NB4 (cell line): ENCODE data around the gene CCBE1.

Source experiments
- DNase-seq: peaks from one replicate; pipeline ENCODE4 v3.0.0; 2010; ENCODE audit warnings: low read depth
- H3K4me3 ChIP-seq: one replicate; pipeline ENCODE4 v1.5.1; 2011; ENCODE audit warnings: mild to moderate bottlenecking, low read depth, low read length, moderate library complexity
- MYC ChIP-seq: IDR thresholded peaks from 2 replicates; pipeline ENCODE4 v1.6.1; 2011; ENCODE audit warnings: low read depth, low read length
- POLR2A ChIP-seq: IDR thresholded peaks from 2 replicates; pipeline ENCODE4 v1.6.1; 2011; ENCODE audit warnings: mild to moderate bottlenecking; ENCODE audit not compliant: insufficient read length; ENCODE audit errors: extremely low read depth
- TF ChIP-seq, protein P1 (sequence below): IDR thresholded peaks from 2 replicates; pipeline ENCODE4 v1.6.1; 2011; ENCODE audit warnings: low read depth, low read length
- TF ChIP-seq, protein P2 (sequence below): IDR thresholded peaks from one replicate; pipeline ENCODE4 v1.5.1; 2012; ENCODE audit warnings: low read depth, low read length

CCBE1 gene

DNA sequence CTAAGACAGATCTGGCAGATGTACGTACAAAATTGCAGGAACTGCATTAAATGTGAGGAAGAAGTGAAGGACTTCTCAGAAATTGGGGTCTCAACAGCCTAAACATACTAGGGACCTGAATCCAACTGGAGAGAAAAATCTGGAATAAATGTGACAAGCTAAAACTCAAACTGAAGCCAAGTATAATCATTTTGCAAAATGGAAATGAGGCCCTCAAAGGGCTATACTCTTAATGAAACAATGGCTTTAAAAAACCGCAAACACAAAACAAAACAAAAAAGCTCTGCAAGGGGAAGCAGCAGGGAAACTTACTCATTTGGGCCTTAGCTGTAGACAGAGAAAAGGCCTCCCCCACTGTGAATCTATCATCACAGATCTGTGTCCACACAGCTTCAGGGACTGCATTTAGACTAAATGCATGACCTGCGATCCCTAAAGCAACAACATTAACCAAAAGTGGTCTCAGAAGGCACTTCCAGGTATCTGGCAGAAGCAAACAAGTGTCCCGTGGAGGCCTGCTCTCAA is 63.2 kb downstream of the CCBE1 start:
- DNase-seq: no peak
- H3K4me3 ChIP-seq: no peak overlapping the region
- TF ChIP-seq POLR2A (no peak), MYC (no peak)
- TF ChIP-seq, protein P1, sequence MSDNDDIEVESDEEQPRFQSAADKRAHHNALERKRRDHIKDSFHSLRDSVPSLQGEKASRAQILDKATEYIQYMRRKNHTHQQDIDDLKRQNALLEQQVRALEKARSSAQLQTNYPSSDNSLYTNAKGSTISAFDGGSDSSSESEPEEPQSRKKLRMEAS: no peak
- TF ChIP-seq, protein P2, sequence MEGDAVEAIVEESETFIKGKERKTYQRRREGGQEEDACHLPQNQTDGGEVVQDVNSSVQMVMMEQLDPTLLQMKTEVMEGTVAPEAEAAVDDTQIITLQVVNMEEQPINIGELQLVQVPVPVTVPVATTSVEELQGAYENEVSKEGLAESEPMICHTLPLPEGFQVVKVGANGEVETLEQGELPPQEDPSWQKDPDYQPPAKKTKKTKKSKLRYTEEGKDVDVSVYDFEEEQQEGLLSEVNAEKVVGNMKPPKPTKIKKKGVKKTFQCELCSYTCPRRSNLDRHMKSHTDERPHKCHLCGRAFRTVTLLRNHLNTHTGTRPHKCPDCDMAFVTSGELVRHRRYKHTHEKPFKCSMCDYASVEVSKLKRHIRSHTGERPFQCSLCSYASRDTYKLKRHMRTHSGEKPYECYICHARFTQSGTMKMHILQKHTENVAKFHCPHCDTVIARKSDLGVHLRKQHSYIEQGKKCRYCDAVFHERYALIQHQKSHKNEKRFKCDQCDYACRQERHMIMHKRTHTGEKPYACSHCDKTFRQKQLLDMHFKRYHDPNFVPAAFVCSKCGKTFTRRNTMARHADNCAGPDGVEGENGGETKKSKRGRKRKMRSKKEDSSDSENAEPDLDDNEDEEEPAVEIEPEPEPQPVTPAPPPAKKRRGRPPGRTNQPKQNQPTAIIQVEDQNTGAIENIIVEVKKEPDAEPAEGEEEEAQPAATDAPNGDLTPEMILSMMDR: no peak

DNA sequence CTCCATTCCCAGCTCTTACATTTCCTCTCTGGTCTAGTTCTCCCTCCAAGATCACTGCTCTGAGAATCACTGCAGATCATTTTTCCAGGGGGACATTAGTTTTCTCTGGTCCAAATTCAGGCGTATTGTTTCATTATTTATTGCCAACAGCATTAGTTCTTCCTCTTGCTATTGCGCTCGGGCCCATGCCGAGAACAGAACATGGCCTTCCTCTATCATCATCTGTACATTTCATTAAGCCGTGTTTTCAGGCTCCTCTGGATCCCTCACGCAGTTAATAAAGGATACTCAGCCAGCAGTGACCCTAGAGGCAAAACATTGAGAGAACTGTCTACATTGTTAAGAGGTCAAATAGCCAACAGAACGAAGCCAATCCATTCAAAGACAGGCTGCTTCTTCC is 63.9 kb downstream of the CCBE1 start:
- no peak overlapping the region for H3K4me3 ChIP-seq
- no peak for DNase-seq
- TF ChIP-seq POLR2A (no peak), MYC (no peak)
- TF ChIP-seq, protein P1: no peak
- TF ChIP-seq, protein P2: no peak

DNA sequence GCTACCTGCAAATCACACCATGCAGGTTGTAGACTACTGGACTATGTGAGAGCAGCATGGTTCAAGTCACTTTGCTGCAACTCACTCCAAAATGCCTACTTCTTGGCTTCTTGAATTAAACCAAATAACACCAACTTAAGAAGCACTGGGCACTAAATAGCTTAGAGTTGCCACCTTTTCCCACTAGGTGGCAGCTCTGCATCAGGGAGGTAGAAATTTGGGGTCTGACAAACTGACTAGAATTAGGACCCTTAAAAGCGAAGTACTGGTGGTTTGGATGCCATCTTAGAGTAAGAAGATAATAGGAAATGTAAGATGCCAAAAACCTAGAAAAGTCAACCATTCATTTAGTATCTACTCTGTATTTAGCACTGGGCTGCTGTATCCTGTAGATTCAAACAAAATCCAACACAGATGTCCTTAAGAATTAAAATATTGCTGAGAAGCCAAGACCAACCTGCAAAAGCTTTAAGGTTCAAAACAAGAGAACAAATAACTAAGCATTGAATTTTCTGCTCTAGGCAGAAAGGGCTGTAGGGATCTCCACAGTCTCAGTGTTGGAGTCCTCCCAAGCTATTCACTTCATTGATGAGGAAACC is 65.5 kb downstream of the CCBE1 start:
- peak; percentile 14 for DNase-seq
- TF ChIP-seq MYC: no peak
- TF ChIP-seq, protein P2: peak; percentile 54
- H3K4me3 ChIP-seq: no peak overlapping the region

DNA sequence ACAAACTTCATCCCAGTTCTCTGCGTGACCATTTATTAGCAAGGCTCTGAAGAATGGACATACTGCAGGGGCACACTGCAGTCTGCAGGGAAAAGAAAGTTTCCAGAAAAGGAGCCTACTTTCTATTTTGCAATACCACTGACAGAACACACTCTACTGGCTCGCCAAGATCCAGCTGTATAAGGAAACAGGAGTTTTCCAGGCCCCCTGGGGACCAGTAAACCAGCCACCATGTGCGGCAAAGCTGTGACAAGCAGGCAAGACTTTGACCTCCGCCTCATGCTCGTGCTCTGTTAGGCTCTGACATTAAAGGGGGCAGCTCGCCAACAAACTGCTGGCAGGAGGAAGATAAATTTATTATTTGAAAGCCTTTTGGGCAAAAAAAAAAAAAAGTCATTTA is 67.3 kb downstream of the CCBE1 start:
- H3K4me3 ChIP-seq: no peak overlapping the region
- TF ChIP-seq POLR2A: no peak
- TF ChIP-seq, protein P1: no peak
- TF ChIP-seq, protein P2: no peak
- TF ChIP-seq MYC: no peak
- DNase-seq: no peak

DNA sequence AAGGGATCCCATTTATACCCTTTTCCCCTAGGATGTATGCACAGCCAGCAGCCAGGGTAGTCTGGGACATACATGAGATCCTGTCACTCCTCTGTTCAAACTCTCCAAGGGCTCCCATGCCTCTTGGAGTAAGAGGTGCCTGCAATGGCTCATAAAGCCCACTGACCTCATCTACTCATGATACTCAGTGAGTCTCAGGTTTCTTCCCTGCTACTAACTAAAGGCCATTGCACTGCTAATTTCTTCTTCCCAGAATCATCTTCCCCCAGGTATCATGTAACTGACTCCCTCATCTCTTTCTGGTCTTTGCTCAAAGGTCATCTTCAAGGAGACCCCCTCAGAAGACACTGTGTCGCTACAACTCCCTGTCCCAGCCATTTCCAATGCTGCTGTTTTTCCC is 68.2 kb downstream of the CCBE1 start:
- H3K4me3 ChIP-seq: no peak overlapping the region
- DNase-seq: no peak
- TF ChIP-seq POLR2A: no peak
- TF ChIP-seq, protein P1: no peak
- TF ChIP-seq MYC: no peak
- TF ChIP-seq, protein P2: no peak
